Measurements from ENCODE around the gene JUNB.
A peak's percentile ranks its signal among the peaks of the same experiment; 100 is the strongest.

JUNB gene

DNA sequence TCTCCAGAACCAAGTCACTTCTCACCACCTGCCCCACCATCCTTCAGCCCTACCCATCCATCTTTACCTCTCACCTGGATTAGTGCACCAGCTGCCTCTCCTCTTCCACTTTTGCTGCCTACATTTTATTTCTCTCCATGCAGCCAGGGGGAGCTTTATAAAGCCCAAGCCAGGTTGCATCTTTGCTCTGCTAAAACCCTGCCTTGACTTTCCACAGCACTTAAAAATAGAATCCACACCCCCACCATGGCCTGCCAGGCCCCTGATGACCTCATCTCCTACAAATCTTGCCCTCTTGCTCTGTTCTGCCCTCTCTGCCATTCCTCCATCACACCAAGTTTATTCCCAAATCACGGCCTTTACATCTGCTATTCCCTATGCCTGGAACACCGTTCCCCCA lies 17.7 kb upstream of the JUNB start:
- FAIRE-seq = no peak

DNA sequence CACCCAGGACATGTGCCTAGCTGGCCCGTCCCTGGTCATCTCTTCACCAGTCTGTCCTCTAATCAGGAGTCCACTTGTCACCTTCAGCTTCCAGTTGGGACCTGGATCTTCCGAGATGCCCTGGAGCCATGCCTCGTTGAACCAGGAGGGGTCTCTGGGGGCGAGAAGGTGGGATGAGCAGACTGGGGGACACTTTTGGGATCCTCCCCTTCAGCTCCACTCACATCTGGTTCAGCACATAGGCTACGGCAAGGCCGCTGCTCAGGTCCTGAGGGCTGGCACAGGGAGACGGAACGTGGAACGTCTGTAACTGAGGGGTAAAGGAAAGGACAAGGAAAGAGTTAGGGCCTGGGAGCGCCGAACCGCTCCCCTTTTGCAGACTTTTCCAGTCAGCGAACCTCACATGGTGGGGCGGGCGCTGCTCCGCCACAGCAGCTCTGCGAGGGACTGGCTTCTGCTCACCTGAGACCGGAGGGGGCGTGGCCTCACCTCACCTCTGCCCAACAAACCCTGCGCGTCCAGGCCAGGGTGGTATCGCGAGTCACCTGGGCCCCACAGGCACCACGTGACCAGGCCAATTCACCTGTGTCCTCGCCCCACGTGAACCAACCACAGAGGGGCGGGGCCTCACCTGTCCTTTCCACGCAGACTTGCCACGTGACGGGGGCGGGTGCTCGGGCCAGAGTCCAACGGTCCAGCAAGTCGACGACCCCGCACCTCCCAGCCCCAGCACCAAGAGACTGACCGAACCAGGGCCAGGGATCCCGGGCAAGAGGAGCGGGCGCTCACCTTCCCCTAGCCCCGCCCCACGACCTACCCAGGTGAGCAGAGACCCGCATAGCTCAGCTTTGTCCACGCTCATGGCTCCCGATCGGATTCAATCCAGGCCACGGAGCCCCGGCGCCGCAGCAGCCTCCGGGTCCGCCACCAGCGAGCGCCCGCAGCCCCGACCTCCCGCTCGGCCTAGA lies 16.4 kb upstream of the JUNB start, which contains the start of gene HOOK2:
Gene HOOK2, minus strand, starts transcription at position 965 of the 968 bp plus-strand sequence. Its CDS starts 103 bp downstream, at position 862.
- DNase-seq (ENCODE audit: insufficient read length, low spot score) = no peak

More for the DNA sequence above, 17.7 kb upstream of the JUNB start:
- DNase-seq (ENCODE audit: insufficient read length, low spot score) = no peak

DNA sequence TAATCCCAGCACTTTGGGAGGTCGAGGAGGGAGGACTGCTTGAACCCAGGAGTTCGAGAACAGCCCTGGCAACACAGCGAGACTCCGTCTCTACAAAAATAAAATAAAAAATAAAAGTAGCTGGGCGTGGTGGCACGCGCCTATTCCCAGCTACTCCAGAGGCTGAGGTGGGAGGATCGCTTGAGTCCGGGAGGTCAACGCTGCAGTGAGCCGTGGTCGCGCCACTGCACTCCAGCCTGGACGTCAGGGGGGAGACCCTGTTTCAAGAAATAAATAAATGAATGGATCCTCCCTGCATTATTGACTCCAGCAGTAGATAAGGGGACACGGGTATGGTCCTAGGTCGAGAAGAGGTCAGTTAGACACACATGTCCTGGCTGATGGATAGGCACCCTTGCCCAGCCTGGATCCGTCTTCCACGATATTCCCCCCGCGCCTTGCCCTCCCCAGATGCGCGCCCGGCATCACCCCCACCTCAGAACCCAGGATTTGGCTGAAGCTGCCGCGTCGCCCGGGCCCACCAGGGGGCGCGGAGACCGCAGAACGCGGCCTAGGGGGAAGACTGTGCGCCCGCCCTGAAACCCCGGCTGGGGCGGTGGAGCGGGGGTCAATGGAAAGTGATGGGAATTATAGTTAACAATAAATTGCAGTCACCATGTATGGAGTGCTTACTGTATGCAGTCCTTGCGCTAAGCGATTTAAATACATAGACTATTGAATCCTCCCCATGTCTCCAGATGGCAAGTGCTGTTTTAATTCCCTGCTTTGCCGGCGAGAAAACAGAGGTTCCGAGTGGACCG lies 13.9 kb upstream of the JUNB start:
- no peak for DNase-seq (ENCODE audit: insufficient read length, low spot score)
- peak; percentile 13 for FAIRE-seq

More for the DNA sequence above, 16.4 kb upstream of the JUNB start, which contains the start of gene HOOK2:
- FAIRE-seq = no peak

DNA sequence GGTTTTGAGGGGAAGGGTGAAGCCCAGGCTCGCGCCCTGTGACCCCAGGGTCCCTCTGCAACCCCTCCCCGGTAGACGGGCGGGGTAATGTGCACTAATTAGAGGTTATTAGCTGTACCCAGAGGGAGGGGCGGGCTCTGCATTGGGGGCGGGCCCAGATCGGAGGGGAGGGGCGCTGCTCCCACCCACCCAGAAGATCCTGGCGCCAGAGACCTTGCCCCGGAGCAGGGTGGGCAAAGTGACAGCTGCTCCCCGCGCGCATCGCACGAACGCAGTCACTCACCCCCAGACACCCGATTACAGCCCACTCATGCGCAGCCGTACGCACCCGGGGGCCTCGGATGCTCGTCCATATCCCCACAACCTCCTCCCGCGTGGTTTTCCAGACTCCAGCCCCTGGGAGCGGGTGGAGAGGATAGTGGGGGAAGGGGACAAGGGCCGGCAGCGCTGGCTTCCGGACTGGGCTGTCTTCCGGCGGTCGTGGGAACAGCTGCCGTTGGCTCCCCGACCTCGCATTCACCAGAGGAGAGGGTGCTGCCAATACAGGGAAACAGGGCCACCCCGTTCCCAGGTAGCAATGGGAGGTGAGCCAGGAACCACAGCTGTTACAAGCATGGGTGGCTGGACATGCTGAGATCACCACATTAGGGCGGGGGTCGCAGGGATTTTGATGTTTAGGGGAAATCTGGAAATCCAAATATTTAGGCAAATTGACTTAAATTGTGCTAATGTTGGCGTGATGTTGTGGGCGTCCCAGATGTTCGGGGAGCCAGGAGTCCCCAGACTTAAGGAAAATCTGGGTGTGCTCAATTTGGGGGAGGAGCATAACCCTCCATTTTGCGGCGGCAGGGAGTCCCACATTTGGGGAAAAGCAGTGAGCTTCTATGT lies 13.0 kb upstream of the JUNB start:
- FAIRE-seq = peak; percentile 63
- no peak for DNase-seq (ENCODE audit: insufficient read length, low spot score)

DNA sequence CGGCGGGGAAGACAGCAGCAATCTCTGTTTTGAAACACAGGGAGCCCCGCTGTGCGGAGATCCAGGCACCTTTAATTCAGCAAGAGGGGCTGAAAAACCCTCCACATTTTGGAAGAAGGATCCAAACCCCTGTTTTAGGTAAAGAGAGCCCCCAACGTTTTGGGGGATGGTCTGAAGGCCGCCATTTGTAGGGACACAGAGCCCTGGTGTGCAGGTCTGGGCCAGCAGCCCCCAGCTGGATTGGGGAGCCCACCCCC lies 12.5 kb upstream of the JUNB start:
- DNase-seq (ENCODE audit: insufficient read length, low spot score) = no peak

DNA sequence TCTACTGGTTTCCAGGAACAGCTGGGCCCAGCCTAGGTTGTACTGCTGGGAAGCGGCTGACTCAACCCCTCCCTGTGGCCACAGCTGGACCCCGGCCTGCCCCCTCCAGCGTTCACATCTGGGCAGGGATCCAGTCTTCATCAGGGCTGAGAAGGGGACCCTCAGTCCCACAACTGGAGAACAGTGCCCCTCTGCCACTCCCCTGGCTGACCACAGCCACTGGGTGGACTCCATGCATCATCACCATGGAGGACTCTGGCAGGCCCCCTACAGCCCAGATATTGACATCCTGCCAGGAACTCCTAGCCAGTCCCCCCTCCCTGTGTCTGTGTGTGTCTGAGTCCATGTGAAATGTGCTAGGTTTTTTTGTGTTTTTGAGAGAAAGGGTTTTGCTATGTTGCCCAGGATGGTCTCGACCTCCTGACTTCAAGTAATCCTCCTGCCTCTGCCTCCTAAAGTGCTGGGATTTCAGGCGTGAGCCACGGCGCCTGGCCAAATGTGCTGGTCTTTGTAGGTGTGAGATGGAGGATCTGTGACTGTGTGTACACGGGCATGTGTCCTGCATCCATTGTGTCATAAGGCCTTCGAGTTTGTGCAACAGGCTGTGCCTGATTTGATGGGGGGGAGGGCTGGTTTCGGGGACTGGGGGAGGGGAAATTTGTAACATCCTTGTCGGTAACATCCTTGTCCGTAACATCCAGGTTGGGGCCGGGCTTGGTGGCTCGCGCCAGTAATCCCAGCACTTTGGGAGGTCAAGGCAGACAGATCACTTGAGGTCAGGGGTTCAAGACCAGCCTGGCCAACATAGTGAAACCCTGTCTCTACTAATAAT lies 11.9 kb upstream of the JUNB start:
- DNase-seq (ENCODE audit: insufficient read length, low spot score) (no peak), FAIRE-seq (no peak)

More for the DNA sequence above, 12.5 kb upstream of the JUNB start:
- FAIRE-seq = no peak

DNA sequence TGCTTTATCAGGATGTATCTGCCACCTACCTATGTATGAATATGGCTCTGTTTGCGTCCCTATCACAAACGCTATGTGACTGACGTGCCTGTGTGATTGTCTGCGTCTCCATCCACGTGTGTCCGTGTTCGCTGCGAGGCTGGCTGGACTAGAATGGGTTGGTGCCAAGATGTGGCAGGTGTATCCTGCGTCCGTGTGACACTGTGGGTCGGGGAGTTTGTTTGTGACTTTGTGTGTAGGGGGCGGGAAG lies 9.2 kb upstream of the JUNB start:
- DNase-seq (ENCODE audit: insufficient read length, low spot score) = no peak
- FAIRE-seq = no peak

DNA sequence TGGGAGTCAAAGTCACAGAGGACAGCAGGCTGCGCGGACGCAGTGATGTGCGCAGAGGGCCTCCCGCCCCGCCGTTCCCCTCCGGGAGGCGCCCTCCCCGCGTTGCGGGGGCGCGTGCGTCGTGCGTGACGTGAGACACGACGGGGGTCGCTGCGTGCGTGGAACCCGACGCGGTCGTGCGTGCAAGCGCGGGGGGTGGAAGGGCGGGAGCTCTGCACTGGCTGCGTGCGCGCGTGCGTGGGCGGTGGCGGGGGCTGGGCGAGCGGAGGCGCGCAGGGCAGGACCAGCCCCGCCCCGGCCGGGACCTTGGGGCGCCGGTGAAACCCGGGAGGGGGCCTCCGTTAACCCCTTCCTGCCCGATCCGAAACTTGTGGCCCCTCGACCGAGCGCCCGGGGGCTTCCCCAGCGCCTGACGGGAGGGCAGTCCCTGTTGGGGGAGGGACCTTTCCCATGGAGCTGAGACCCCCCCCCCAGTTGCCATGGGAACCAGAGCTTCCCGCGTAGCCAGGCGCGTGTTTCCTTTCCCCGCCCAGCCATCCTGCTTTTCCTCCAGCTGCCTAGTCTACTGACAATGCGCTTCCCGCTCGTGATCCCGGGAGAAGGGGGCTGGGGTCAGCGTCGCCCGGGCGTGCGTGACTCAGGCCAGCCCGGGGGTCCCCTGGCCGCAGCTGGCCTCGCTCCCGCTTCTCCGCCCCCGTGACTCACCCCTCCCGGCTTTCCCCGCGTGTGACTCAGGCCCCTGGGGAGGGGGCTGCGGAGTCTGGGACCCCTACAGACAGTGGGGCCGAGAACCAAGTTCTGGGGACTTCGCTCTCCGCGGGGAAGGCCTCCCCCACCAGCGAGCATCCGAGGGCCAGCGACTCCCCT lies 8.6 kb upstream of the JUNB start:
- FAIRE-seq (peak; percentile 55), DNase-seq (ENCODE audit: insufficient read length, low spot score) (no peak)

DNA sequence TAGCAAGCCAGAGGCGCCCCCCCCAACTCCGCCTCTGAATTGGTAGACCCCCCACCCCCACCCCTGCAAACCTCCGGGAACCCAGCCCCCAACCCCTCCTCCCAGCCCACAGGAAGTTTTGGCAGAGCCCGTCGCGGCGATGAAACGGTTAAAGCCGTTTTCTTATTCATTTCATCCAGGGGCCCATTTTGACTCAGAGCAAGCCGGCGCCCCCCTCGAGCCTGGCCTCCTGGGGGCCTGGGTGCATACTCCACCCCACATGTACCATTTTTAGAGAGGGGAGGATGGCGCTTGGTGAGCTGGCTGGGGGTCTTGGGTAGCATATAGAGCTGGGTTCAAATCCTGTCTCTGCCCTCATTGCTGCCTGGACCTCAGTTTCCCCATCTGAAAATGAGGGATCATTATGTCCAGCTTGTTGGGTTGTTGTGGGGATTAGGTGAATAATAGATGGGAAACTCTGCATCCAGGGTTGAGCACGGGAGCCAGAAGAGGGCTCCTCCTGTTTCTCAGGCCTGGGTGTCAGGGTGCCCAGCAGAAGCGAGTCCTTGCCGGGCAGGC lies 7.9 kb upstream of the JUNB start:
- DNase-seq (ENCODE audit: insufficient read length, low spot score) (no peak), FAIRE-seq (no peak)

DNA sequence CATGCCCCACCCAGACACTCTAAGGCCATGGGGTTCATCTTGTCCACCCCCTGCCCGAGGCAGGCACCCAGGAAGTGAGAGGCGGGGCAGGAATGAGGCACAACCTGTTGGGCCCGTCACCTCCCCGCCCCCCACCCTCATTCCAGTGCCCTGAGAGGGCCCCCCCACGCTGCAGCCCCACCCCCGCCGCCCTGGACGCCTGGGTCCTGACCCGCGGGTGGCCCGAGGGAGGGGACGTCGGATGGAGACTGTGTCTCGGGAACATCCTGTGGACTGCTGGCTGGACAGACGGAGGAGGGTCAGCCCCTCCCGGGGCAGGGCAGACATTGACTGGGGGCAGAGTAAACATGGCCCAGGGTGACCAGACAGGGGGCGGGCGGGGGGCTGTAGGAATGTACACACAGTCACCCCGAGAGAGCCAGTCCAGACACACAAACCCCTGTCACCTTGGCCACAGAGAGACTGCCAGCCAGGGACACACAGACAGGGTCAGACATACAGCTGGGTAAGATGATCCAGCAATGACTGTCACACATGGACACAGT lies 7.4 kb upstream of the JUNB start:
- no peak for FAIRE-seq
- no peak for DNase-seq (ENCODE audit: insufficient read length, low spot score)

DNA sequence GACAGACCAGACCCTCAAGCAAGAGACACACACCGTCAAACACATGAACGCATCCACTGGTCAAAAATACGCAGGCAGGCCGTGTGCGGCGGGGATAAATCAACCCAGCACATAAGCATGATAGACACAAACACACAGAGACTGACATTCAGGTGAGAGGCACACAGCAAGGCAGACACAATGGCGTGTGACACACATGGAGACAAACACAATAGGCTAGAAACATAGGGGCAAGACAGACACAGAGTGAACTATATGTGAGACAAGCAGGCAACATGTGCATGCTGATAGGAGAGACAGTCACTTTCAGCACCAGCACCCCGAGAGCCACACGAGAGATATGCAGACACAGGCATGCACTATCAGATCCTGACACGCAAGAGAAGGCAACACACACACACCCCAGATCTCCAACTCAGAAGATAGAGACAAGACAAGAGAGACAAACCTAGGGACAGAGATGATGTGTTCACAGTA lies 6.9 kb upstream of the JUNB start:
- no peak for DNase-seq (ENCODE audit: insufficient read length, low spot score)
- FAIRE-seq = peak; percentile 54

DNA sequence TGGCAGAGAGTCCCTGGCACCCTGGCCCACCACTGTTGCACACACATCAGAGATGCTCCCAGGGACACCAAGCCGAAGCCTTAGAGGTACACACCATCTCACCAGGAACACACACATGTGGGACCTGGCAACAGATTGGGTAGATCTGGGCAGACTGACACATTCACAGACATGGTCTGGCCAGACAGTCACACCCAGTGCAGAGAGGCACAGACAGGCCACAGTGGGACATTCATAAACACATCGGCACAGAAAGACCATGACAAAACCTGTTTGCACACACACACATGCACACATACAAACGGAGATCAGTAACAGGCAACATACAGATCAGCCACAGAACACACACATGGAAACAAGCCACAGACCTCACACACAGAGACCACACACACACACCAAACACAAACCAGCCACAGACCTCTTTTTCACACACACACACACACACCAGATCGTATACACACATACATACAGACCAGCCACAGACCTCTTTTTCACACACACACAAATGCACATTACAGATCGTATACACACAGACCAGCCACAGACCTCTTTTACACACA lies 6.3 kb upstream of the JUNB start:
- FAIRE-seq (no peak), DNase-seq (ENCODE audit: insufficient read length, low spot score) (no peak)

DNA sequence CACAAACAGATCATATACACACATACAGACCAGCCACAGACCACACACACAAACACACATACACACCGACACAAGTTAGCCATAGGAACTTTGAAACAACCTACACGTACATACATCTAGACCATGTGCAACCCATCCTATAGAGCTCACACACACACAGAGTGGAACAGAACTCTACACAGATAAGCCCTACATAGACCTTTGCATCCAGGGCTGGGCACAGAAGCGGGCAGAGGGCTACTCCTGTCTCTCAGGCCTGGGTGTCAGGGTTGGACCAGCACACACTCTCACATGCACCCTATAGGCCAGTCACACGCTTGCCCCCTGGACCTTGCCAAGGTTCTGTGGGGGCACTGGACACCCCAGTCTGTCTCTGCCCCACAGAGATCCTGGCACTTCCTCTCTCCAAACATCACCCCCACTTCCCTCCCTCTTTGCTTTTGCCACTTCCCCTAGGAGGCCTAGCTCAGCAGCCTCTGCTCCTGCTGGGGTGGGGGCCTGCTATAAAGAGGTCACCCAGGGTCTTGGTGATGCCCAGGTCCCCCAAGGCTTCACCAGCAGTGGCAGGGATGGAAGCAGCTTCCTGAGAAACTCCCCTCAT lies 5.8 kb upstream of the JUNB start:
- FAIRE-seq (no peak), DNase-seq (ENCODE audit: insufficient read length, low spot score) (no peak)

DNA sequence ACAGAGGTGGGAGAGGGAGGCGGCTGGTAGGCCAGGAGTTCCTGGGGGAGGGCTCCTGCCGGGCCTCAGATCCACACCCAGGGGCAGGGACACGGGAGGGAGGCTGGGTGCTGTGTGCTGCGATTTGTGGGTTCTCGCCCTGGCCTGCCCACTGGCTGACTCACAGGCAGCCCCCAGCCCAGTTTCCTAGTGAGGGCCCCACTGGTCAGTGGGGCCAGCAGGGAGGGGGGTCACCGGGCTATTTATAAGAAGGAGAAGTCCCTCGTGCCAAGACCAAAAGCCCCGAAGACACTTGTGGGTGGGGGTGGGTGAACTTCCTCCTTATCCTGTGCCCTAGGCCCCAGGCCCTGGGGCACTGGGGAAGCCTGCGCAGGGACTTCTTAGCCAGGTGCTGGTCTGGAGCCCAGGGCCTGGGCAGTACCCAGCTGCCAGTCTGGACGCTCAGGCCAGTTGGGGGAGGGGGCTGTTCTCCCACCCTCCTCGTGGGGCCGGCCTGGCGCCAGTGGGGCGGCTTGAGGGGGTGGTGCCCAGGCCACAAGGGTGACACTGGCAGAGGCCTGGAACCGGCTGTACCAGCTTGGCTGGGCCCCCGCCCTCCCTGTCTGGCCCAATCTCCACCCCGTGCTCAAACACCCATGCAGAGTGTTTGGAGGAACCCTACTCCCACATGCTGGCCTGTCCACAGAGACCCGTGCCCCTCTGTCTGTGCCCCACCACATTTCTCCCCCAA lies 5.0 kb upstream of the JUNB start:
- no peak for DNase-seq (ENCODE audit: insufficient read length, low spot score)
- no peak for FAIRE-seq

DNA sequence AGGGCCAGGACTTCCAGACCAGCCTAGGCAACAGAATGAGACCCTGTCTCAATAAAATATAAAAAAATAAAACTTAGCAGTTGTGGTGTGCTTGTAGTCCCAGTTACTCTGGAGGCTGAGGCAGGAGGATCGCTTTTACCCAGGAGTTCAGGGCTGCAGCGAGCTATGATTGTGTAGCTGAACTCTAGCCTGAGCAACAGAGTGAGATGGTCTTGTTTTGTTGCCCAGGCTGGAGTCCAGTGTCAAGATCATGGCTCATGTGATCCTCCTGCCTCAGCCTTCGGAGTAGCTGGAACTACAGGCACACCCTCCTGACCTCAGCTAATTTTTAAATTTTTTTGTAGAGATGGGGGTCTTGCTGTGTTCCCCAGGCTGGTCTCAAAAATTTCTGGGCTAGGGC lies 4.3 kb upstream of the JUNB start:
- FAIRE-seq (no peak), DNase-seq (ENCODE audit: insufficient read length, low spot score) (no peak)

DNA sequence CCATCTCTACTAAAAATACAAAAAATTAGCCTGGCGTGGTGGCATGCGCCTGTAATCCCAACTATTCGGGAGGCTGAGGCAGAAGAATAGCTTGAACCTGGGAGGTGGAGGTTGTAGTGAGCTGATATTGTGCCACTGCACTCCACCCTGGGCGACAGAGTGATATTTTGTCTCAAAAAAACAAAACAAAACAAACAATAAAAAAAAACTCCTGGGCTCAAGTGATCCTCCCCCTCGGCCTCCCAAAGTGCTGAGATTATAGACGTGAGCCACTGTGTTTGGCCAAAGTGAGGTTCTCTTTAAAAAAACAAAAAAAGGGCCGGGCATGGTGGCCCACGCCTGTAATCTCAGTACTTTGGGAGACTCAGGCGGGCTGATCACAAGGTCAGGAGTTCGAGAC lies 3.8 kb upstream of the JUNB start:
- FAIRE-seq (no peak), DNase-seq (ENCODE audit: insufficient read length, low spot score) (no peak)

DNA sequence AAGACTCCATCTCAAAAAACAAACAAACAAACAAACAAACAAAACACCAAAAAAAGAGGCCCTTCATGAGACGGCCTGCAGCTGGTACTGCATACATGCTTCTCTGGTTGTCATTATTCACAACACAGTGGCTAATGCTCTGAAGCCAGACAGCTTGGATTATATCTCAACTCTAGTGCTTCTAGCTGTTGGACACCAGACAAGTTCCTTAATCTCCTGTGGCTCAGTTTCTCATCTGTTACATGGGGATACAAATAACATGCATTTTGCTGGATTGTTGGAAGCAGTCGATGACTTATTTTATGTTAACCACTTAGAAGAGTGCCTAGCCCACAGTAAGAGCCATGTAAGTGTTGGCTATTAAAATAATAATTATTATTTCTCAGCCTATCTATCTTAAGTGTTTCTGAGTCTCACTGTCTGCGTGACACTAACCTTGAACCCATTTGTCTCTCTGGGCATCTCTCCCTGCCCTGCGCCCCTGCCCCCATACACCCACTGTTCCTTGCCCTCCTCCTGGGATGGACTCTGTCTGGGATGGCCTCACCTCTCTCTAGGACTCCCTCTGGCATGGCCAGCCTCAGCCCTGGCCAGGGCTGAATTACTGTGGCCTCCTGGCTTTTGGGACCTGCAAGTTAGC lies 3.1 kb upstream of the JUNB start:
- FAIRE-seq = no peak

More for the DNA sequence above, 3.1 kb upstream of the JUNB start:
- DNase-seq (ENCODE audit: insufficient read length, low spot score) = no peak

Data from HTR-8/SVneo (cell line).